HCT116 (cell line): ENCODE data around the gene ADGRF4. TPM values are rescaled to one million over a fixed set of nuclear protein-coding genes. Genes with fewer than 3 reads are reported as not detected.

Source experiments
- ATAC-seq: fragments of 200-7000 bp; cut with Tn5 transposase; 2 replicates; pipeline ENCODE4 v1.9.1; 2020; ENCODE audit warnings: mild to moderate bottlenecking, moderate library complexity
- BruUV-seq: library from RNA; stranded (reverse); fragments of 400-500 nt; replicated peaks from 2 replicates; lab custom pipeline; 2021; lab: Mats Ljungman, UMichigan
- CTCF ChIA-PET: fragments of 300-600 bp; sonication (Branson Sonifier 250); formaldehyde crosslinking; loops from one replicate; lab custom pipeline; 2021; ENCODE audit warnings: antibody characterized with exemption; lab: Charles Lee
- POLR2A ChIA-PET: fragments of 300-600, 350-600 bp; sonication (Branson Sonifier 250); formaldehyde crosslinking; loops from one replicate; lab custom pipeline; 2021; ENCODE audit warnings: antibody characterized with exemption; lab: Charles Lee
- RAD21 ChIA-PET, 2 experiments: fragments of 300-600 bp; sonication (Branson Sonifier 250); formaldehyde crosslinking; loops; one replicate each; lab custom pipeline; 2023; ENCODE audit warnings: low total read pairs in 2 of 2; ENCODE audit not compliant: uncharacterized antibody in 2 of 2, unreplicated experiment in 2 of 2, low non-redundant PET in 1 of 2; lab: Charles Lee
- DNase-seq: peaks from one replicate; pipeline ENCODE4 v3.0.0-alpha.2; 2010; ENCODE audit warnings: low read depth, low spot score
- H2AFZ ChIP-seq: fragments of 200-600 bp; shearing (Covaris generic), sonication (generic); 2 replicates; pipeline ENCODE4 v1.6.1; 2017; ENCODE audit warnings: low read depth, mixed run types, mixed read lengths, antibody characterized with exemption, low read length; ENCODE audit not compliant: poor library complexity, severe bottlenecking
- H3K27ac ChIP-seq: 2 replicates; pipeline ENCODE4 v1.5.1; 2012; ENCODE audit warnings: low read depth, low read length
- H3K27me3 ChIP-seq: fragments of 200-600 bp; sonication (generic); 2 replicates; pipeline ENCODE4 v1.6.1; 2016; ENCODE audit warnings: mixed run types, low read length, mixed read lengths; ENCODE audit not compliant: insufficient read depth
- H3K36me3 ChIP-seq, 2 experiments: fragments of 200-500 bp in 1 of 2; fragments of 200-600 bp in 1 of 2; sonication (Bioruptor generic) in 1 of 2; sonication (generic) in 1 of 2; 2 replicates each; pipeline versions ENCODE4 v1.5.1 to v1.6.1; 2014 to 2016; ENCODE audit warnings: low read length in 2 of 2, inconsistent platforms in 1 of 2, mixed read lengths in 1 of 2, mixed run types in 1 of 2; ENCODE audit not compliant: insufficient read depth in 2 of 2, control insufficient read depth in 1 of 2
- H3K4me1 ChIP-seq, 2 experiments: fragments of 200-600 bp in 1 of 2; sonication (generic) in 1 of 2; 2 replicates each; pipeline versions ENCODE4 v1.5.1 to v1.6.1; 2012 to 2017; ENCODE audit warnings: low read length in 2 of 2, inconsistent platforms in 1 of 2, mild to moderate bottlenecking in 1 of 2, mixed read lengths in 1 of 2, mixed run types in 1 of 2, moderate library complexity in 1 of 2; ENCODE audit not compliant: insufficient read depth in 2 of 2, control insufficient read depth in 1 of 2
- H3K4me2 ChIP-seq: fragments of 200-600 bp; sonication (generic); 2 replicates; pipeline ENCODE4 v1.6.1; 2017; ENCODE audit warnings: mixed run types, low read length, mixed read lengths
- H3K4me3 ChIP-seq, 2 experiments: fragments of 200-600 bp in 1 of 2; sonication (generic) in 1 of 2; replicated peaks in 1 of 2; 2 replicates each; pipeline ENCODE4 v1.5.1; 2011 to 2016; ENCODE audit warnings: low read length in 2 of 2, control low read depth in 1 of 2, low read depth in 1 of 2, mild to moderate bottlenecking in 1 of 2, mixed read lengths in 1 of 2, mixed run types in 1 of 2
- H3K79me2 ChIP-seq: fragments of 200-600 bp; sonication (generic); 2 replicates; pipeline ENCODE4 v1.6.1; 2017; ENCODE audit warnings: mild to moderate bottlenecking, mixed run types, low read length, moderate library complexity, mixed read lengths; ENCODE audit not compliant: insufficient read depth
- H3K9ac ChIP-seq: fragments of 200-600 bp; sonication (generic); 2 replicates; pipeline ENCODE4 v1.6.1; 2016; ENCODE audit warnings: low read length, mixed read lengths
- H3K9me2 ChIP-seq: fragments of 200-600 bp; sonication (generic), shearing (Covaris generic); 2 replicates; pipeline ENCODE4 v1.6.1; 2017; ENCODE audit warnings: mixed run types, mild to moderate bottlenecking, moderate library complexity; ENCODE audit not compliant: insufficient read depth
- H3K9me3 ChIP-seq, 2 experiments: fragments of 200-500 bp in 1 of 2; fragments of 200-600 bp in 1 of 2; sonication (Bioruptor generic) in 1 of 2; sonication (generic) in 1 of 2; 2 replicates each; pipeline ENCODE4 v1.6.1; 2014 to 2017; ENCODE audit warnings: low read length in 2 of 2, mixed read lengths in 2 of 2, inconsistent platforms in 1 of 2, low read depth in 1 of 2, mild to moderate bottlenecking in 1 of 2, mixed run types in 1 of 2, moderate library complexity in 1 of 2; ENCODE audit not compliant: control insufficient read depth in 1 of 2, insufficient read depth in 1 of 2
- H4K20me1 ChIP-seq: fragments of 200-600 bp; sonication (generic), shearing (Covaris generic); 2 replicates; pipeline ENCODE4 v1.6.1; 2017; ENCODE audit warnings: mixed run types, mild to moderate bottlenecking, moderate library complexity; ENCODE audit not compliant: insufficient read depth
- CBX3 ChIP-seq: IDR thresholded peaks from 2 replicates; pipeline ENCODE4 v1.6.1; 2012; ENCODE audit warnings: low read depth
- CEBPB ChIP-seq: IDR thresholded peaks from 2 replicates; pipeline ENCODE4 v1.6.1; 2012; ENCODE audit warnings: low read depth
- EZH2phosphoT487 ChIP-seq: fragments of 200-600 bp; IDR thresholded peaks from 2 replicates; pipeline ENCODE4 v1.6.1; 2018; ENCODE audit warnings: antibody characterized with exemption, borderline replicate concordance
- FOSL1 ChIP-seq: IDR thresholded peaks from 2 replicates; pipeline ENCODE4 v1.6.1; 2012; ENCODE audit warnings: low read depth
- JUND ChIP-seq: IDR thresholded peaks from 2 replicates; pipeline ENCODE4 v1.6.1; 2012
- POLR2A ChIP-seq: IDR thresholded peaks from 2 replicates; pipeline ENCODE4 v1.7.0; 2011; ENCODE audit warnings: borderline replicate concordance; ENCODE audit not compliant: insufficient read depth, insufficient read length; ENCODE audit errors: extremely low read depth
- POLR2AphosphoS5 ChIP-seq: IDR thresholded peaks from 2 replicates; pipeline ENCODE4 v1.6.1; 2011; ENCODE audit warnings: mild to moderate bottlenecking, low read depth, low read length, moderate library complexity
- REST ChIP-seq: IDR thresholded peaks from 2 replicates; pipeline ENCODE4 v1.6.1; 2012; ENCODE audit warnings: low read depth
- SP1 ChIP-seq: IDR thresholded peaks from 2 replicates; pipeline ENCODE4 v1.6.1; 2012; ENCODE audit warnings: low read depth
- SRF ChIP-seq: IDR thresholded peaks from 2 replicates; pipeline ENCODE4 v1.6.1; 2012; ENCODE audit warnings: low read depth
- TCF7L2 ChIP-seq: IDR thresholded peaks from 2 replicates; pipeline ENCODE4 v1.7.0; 2011; ENCODE audit warnings: borderline replicate concordance, inconsistent platforms; ENCODE audit not compliant: insufficient read depth, insufficient read length; ENCODE audit errors: extremely low read depth
- YY1 ChIP-seq: IDR thresholded peaks from 2 replicates; pipeline ENCODE4 v1.6.1; 2011; ENCODE audit warnings: low read length, low read depth, moderate library complexity, mild to moderate bottlenecking; ENCODE audit not compliant: insufficient replicate concordance; ENCODE audit errors: extremely low read depth
- ZFX ChIP-seq: fragments of 450-650 bp; IDR thresholded peaks from 2 replicates; pipeline ENCODE4 v1.6.1; 2017
- intact Hi-C: fragments of 100-400 bp; cut with micrococcal nuclease; formaldehyde crosslinking; loops from 2 replicates; pipeline ENCODE4 v1.10.0; 2022
- total RNA-seq: library from RNA; stranded (reverse); gene quantifications from one replicate; pipeline ENCODE4 v1.2.1, GENCODE V29; 2021; ENCODE audit not compliant: unreplicated experiment
- TF ChIP-seq, protein P1 (sequence below), 3 experiments: fragments of 200-600 bp in 1 of 3; sonication (generic) in 1 of 3; IDR thresholded peaks in 2 of 3; conservative IDR thresholded peaks in 1 of 3; 2 replicates each; pipeline ENCODE4 v1.5.1; 2012 to 2017; ENCODE audit warnings: low read depth in 2 of 3, low read length in 2 of 3, antibody characterized with exemption in 1 of 3, borderline replicate concordance in 1 of 3, control low read depth in 1 of 3, mild to moderate bottlenecking in 1 of 3, mixed read lengths in 1 of 3, mixed run types in 1 of 3, moderate library complexity in 1 of 3; ENCODE audit not compliant: insufficient read depth in 1 of 3

Gene ADGRF4
- total RNA-seq, 1 experiment from 2014 or later: not detected

- peak overlapping the region; percentile 8 to 28; a peak in 3 of 4 replicates for H3K4me3 ChIP-seq
- H3K4me1 ChIP-seq: peaks cover 5 to 34% of the 10 kb centered on the region in 2 experiments; a peak in 3 of 4 replicates
- H3K4me2 ChIP-seq: peak overlapping the region; percentile 67
- H3K9me2 ChIP-seq: no peaks in the 10 kb centered on the region
- ChIA-PET RAD21 (no interaction called here), POLR2A (no interaction called here), CTCF (interaction anchor here (1.6 kb wide), 1 partner anchor 24 kb away, joined by 5 read pairs; no protein-coding TSS in a partner anchor)
- H3K27ac ChIP-seq: no peak overlapping the region
- peak overlapping the region; percentile 64 for H2AFZ ChIP-seq
- intact Hi-C loops: no loop called here
- no peaks in the 10 kb centered on the region for H3K27me3 ChIP-seq
- no peaks in the 10 kb centered on the region for H3K9me3 ChIP-seq
- DNase-seq (peak; percentile 62), ATAC-seq (peak; percentile 98)
- no peaks in the 10 kb centered on the region for H3K79me2 ChIP-seq
- H3K9ac ChIP-seq: 0 out of 2 replicates have a peak overlapping the region, but pooled peaks have one; percentile 5
- no peaks in the 10 kb centered on the region for H3K36me3 ChIP-seq
- TF ChIP-seq EZH2phosphoT487 (no peak), ZFX (no peak), POLR2AphosphoS5 (no peak), YY1 (peak; percentile 21), TCF7L2 (no peak), JUND (peak; percentile 52; the same call in 1 of the 2 replicates), SP1 (no peak), CEBPB (no peak), SRF (peak; percentile 45; the same call in 1 of the 2 replicates), FOSL1 (peak; percentile 52; the same call in 1 of the 2 replicates), POLR2A (no peak), REST (no peak), CBX3 (peak; percentile 53)
- TF ChIP-seq, protein P1, sequence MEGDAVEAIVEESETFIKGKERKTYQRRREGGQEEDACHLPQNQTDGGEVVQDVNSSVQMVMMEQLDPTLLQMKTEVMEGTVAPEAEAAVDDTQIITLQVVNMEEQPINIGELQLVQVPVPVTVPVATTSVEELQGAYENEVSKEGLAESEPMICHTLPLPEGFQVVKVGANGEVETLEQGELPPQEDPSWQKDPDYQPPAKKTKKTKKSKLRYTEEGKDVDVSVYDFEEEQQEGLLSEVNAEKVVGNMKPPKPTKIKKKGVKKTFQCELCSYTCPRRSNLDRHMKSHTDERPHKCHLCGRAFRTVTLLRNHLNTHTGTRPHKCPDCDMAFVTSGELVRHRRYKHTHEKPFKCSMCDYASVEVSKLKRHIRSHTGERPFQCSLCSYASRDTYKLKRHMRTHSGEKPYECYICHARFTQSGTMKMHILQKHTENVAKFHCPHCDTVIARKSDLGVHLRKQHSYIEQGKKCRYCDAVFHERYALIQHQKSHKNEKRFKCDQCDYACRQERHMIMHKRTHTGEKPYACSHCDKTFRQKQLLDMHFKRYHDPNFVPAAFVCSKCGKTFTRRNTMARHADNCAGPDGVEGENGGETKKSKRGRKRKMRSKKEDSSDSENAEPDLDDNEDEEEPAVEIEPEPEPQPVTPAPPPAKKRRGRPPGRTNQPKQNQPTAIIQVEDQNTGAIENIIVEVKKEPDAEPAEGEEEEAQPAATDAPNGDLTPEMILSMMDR (IDR thresholded peaks at IDR 0.05 in 2 of 3, conservative IDR thresholded peaks at IDR 0.05 in 1 of 3; ENCODE audit: borderline replicate concordance in 1 of 3, insufficient read depth in 1 of 3, low read depth in 2 of 3, low read length in 2 of 3): no peak
- no TSS peak for BruUV-seq
- H4K20me1 ChIP-seq: no peaks in the 10 kb centered on the region
Observed at GRCh38 chr6:47655719-47656595, 42.4 kb upstream of the ADGRF4 start.
